ENCODE results near the gene MFF.

The MFF gene, protein sequence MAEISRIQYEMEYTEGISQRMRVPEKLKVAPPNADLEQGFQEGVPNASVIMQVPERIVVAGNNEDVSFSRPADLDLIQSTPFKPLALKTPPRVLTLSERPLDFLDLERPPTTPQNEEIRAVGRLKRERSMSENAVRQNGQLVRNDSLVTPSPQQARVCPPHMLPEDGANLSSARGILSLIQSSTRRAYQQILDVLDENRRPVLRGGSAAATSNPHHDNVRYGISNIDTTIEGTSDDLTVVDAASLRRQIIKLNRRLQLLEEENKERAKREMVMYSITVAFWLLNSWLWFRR

GRCh38 chr2:227324995-227325838, at the start of gene MFF:
Gene MFF (plus strand): TSS chr2:227325251. CDS start chr2:227330666, 5,415 bp downstream.
- DNase-seq, result peak; percentile 96

GRCh38 chr2:227280895-227281294, 44.2 kb upstream of the MFF start:
- no peak for DNase-seq

- no peak for DNase-seq
Measured at GRCh38 chr2:227285741-227286236, 39.3 kb upstream of the MFF start.

DNA sequence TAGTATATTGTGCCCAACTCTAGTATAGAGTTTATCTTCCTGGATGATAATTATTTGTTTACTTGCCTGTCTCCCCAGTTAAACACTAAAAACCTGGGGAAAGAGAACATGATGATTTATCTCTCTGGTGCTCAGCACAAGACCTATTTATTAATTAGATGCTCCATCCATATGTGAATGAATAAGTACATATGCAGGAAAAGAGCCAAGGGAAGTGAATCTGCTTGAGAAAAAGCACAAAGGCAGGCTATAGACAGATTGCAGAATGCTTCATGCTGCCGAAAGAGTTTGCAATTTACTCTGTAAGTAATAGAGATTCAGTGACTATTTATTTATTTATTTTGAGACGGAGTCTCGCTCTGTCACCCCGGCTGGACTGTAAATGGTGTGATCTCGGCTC, 37.3 kb upstream of the MFF start:
- no peak for DNase-seq

- no peak for DNase-seq
Measured at GRCh38 chr2:227292314-227292713, 32.7 kb upstream of the MFF start.

GRCh38 chr2:227293531-227293930, 31.5 kb upstream of the MFF start:
- no peak for DNase-seq

- DNase-seq, result no peak
Measured at GRCh38 chr2:227295806-227296205, 29.2 kb upstream of the MFF start.

GRCh38 chr2:227296671-227297405, 28.2 kb upstream of the MFF start:
- no peak for DNase-seq

DNA sequence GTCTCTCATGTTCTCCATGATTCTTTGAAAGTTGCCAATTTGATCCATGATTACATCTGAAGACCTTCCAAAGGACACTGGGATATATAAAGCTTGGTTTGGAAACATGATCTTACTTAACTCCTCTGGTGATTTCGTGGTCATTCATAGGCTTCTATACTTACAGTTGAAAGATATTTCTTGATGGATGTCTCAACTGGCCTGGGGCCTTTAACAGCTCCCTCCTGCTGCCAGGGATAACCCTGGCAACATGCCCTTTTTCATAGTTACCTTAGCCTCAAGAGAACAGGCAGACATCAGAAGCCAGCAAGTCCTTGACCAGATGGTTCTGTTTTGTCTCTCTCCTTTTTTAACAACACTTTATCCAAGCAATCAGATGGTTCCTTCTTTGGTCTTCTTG, 23.5 kb upstream of the MFF start:
- no peak for DNase-seq

GRCh38 chr2:227308784-227309183, 16.3 kb upstream of the MFF start:
- DNase-seq, result no peak

- no peak for DNase-seq
Measured at GRCh38 chr2:227310756-227311110, 14.3 kb upstream of the MFF start.

GRCh38 chr2:227311861-227312506, 13.1 kb upstream of the MFF start:
- no peak for DNase-seq

- no peak for DNase-seq
Measured at GRCh38 chr2:227312579-227312978, 12.5 kb upstream of the MFF start.

DNA sequence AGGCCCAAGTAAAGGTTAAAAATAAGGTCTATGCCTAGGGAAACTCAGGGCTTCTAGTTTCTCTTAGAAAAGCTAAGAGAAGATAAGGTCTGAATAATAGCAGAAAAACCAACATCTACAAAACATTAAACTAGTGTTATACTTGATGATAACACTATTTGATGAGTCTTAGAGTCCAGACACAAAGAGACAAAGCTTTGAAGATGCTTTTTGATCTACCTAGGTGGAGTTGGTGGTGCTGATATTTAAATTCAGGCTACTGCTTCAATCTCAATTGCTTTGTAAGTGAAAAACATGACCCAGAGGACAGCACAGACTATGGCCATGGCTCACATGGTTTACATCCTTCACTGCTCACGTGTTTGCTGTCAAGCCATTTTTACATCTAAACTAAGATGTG, 11.7 kb upstream of the MFF start:
- DNase-seq, result no peak

DNA sequence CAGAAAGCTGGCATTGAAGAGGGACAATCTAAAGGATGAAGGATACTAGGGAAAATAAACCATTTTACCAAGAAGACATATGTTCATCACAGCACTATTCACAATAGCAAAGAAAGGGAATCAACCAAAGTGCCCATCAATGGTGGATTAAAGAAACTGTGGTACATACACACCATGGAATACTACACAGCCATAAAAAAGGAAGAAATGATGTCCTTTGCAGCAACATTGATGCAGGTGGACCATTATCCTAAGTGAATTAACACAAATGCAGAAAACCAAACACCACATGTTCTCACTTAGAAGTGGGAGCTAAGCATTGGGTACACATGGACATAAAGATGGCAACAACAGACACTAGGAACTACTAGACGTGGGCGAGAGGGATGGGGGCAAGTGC, 7.2 kb upstream of the MFF start:
- DNase-seq, result no peak

DNA sequence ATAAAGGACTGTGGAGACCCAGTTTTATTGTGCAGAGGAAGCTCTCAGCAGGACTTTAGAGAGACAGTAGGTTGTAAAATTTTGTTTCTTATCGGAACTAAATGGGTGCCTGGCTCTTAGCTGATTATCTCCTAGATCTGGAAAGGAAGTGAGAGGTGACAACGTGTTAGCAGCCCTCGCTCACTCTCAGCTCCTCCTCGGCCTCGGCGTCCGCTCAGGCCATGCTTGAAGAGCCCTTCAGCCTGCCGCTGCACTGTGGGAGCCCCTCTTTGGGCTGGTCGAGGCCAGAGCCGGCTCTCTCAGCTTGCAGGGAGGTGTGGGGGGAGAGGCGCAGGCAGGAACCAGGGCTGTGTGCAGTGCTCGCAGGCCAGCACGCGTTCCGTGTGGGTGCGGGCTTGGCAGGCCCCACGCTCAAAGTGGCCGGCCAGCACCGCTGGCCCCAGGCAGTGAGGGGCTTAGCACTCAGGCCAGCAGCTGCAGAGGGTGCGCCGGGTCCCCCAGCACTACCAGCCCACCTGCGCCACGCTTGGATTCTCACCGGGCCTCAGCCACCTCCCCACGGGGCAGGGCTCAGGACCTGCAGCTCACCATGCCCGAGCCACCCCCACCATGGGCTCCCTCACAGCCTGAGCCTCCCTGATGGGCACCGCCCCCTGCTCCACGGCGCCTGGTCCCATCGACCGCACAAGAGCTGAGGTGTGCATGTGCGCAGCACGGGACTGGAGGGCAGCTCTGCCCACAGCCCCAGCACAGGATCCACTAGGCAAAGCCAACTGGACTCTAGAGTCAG, 4.6 kb upstream of the MFF start:
- DNase-seq, result no peak

- no peak for DNase-seq
Measured at GRCh38 chr2:227322530-227323205, 2.4 kb upstream of the MFF start.

- no peak for DNase-seq
Measured at GRCh38 chr2:227323818-227324217, 1.2 kb upstream of the MFF start.

DNA sequence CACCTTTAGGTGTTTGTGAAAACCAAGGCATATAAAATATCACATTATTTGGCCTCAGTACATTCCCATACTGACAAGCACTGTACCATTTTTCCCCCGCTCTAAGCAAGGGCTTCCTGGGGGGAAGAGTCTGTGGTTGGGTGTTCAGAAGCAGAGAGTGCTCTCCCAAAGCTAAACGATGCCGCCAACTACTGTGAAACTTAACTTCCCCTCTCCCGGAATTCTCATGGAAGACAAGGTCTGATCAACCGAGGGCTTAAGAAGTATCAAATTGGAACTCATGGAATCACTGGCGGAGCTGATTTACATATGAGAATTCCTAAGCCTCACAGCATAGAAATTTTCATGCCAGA, 433 bp upstream of the MFF start:
- DNase-seq, result peak; percentile 5

DNA sequence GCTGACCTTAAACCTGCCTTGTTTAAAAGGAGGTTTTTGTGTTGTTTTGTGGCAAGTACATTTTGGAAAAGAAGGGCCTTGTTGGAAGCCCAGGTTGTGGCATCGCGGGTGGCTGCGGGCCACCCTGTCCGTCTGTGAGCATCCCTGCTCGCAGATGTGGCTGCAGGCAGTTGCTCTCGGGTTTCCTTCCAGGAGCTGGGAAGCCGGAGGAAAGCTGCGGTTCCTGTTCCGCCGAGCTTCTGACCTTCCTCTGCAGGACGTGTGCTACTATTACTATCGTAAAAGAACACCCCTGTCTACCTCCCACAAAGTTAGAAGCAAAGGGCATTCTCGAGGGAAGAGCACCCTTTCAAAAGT, 766 bp downstream of the MFF start:
- DNase-seq, result peak; percentile 11

- DNase-seq, result no peak
Measured at GRCh38 chr2:227326783-227327182, 1.7 kb downstream of the MFF start.

GRCh38 chr2:227335713-227336112, 10.7 kb downstream of the MFF start:
- DNase-seq, result no peak
